Upper lobe of left lung (tissue), 4 donors: ENCODE measurements around the gene L3MBTL3.
"Not testable (repeated sequence)": the region's sequence is repeated elsewhere in the genome, so short reads cannot be mapped to it uniquely, and the experiment has no call there.

ENCODE experiments used
- CTCF ChIP-seq, 6 experiments: fragments of 450-650 bp in 4 of 6; fragments of 200-600 bp in 2 of 6; sonication (generic) in 2 of 6; IDR thresholded peaks; one replicate each; pipeline ENCODE4 v1.5.1; 2016 to 2019; ENCODE audit warnings: antibody characterized with exemption in 6 of 6
- POLR2A ChIP-seq, 4 donors: fragments of 450-650 bp; IDR thresholded peaks; one replicate each; pipeline ENCODE4 v1.5.1; 2016 to 2017; ENCODE audit warnings: antibody characterized with exemption in 4 of 4, mild to moderate bottlenecking in 2 of 4

- TF ChIP-seq CTCF, POLR2A (IDR thresholded peaks at IDR 0.05): not testable (repeated sequence)
Measured at GRCh38 chr6:130170160-130170559, 151.8 kb downstream of the L3MBTL3 start.
